D721Med (cell line): Measurements from ENCODE around the gene PIK3CB.

Source experiments
- DNase-seq: peaks from one replicate; pipeline ENCODE4 v3.0.0; 2011; ENCODE audit warnings: low spot score; ENCODE audit not compliant: insufficient read length
- FAIRE-seq: peaks from 2 replicates; lab custom pipeline; 2011; peaks lifted over from hg19 to GRCh38; lab: Jason Lieb, UNC
- CTCF ChIP-seq: IDR thresholded peaks from 2 replicates; pipeline ENCODE4 v1.5.1; 2012; ENCODE audit warnings: mild to moderate bottlenecking, control low read depth; ENCODE audit not compliant: insufficient read depth; ENCODE audit errors: missing control alignments

Gene PIK3CB

GRCh38 chr3:138642226-138642926 lies 192.4 kb downstream of the PIK3CB start:
- no peak for FAIRE-seq
- DNase-seq: no peak

GRCh38 chr3:138640537-138640936 lies 194.2 kb downstream of the PIK3CB start:
- FAIRE-seq (no peak), DNase-seq (no peak)
- no peak for TF ChIP-seq CTCF

More at GRCh38 chr3:138642226-138642926, 192.4 kb downstream of the PIK3CB start:
- no peak for TF ChIP-seq CTCF

- no peak for TF ChIP-seq CTCF
- no peak for FAIRE-seq
- no peak for DNase-seq
These were observed 196.1 kb downstream of the PIK3CB start for GRCh38 chr3:138638641-138639040.

GRCh38 chr3:138629526-138629925 lies 205.2 kb downstream of the PIK3CB start:
- DNase-seq (no peak), FAIRE-seq (no peak)
- TF ChIP-seq CTCF: no peak

GRCh38 chr3:138625707-138626365 lies 208.9 kb downstream of the PIK3CB start:
- DNase-seq: no peak
- no peak for FAIRE-seq
- no peak for TF ChIP-seq CTCF

GRCh38 chr3:138624518-138624917 lies 210.2 kb downstream of the PIK3CB start:
- FAIRE-seq: no peak
- DNase-seq: no peak
- no peak for TF ChIP-seq CTCF

GRCh38 chr3:138620431-138620830 lies 214.3 kb downstream of the PIK3CB start:
- no peak for TF ChIP-seq CTCF

More at GRCh38 chr3:138620431-138620830, 214.3 kb downstream of the PIK3CB start:
- no peak for DNase-seq
- FAIRE-seq: no peak
